T-helper 2 cell (primary cell): ENCODE measurements around the gene PRRT1.
"Not testable (repeated sequence)": the region's sequence is repeated elsewhere in the genome, so short reads cannot be mapped to it uniquely, and the experiment has no call there.

Experiments
- DNase-seq, 5 experiments: peaks; one replicate each; pipeline versions ENCODE4 v3.0.0 to v3.0.0-alpha.2; 2012 to 2022

PRRT1 gene

DNA sequence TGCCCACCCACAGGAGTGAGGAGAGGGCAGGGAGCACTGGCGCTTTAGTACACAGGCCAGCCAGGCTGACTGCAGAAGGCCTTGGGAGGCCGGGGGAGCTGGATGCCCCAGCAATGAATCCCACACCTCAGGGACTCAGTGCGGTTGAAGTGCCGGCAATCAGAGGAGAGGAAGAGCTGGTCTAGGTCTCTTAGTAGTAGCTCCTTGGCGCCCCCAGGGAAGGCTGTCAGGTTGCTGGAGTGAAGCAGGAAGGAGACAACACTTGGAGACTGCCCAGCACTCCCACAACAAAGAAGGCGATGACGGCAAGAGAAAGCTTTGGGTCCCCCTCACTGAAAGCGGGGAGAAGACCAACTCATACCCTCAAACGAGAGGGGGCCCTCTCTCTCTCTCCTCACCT lies 34.3 kb downstream of the PRRT1 start:
- no peak for DNase-seq

- DNase-seq: no peak
Measured at GRCh38 chr6:32116674-32117073, 35.1 kb downstream of the PRRT1 start.

DNA sequence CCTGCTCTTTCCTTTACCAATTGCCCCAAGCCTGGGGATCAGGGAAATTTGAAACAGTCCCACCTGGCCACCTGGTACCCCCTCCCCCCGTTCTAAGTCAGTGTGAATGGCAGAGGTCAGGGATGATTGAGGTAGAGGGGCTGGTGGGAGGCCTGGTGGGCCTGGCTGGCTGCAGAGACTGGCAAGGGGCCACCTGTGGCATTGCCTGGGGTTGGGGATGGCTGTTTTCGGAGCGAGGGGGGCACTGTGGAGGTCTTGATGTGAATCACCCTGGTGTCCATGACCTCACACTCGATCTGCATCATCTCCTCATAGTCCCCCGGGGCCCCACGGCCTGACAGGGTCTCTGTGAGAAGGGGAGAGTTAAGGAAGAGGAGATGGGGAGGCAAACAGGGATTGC lies 36.1 kb downstream of the PRRT1 start:
- DNase-seq: no peak

DNA sequence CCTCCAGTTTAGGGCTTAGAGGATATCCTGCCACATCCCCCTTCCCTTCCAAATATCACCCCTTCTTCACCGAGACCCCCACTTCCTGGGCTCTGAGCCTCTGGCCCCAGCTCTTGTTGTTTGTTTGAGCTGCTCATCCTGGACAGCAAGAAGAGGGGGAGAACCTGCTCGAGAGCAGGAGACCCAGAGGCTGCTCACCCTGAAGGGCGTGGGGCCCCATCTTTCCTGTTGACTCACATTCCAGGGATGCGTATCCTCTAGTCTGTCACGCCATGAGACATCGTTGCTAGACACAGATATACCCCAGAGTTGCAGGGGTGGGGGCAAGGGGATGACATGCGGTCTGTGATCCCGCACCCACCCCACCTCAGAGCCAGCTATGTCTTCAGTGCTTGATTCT lies 36.9 kb downstream of the PRRT1 start:
- DNase-seq: no peak

- DNase-seq: no peak
Measured at GRCh38 chr6:32113386-32114352, 38.1 kb downstream of the PRRT1 start.

DNA sequence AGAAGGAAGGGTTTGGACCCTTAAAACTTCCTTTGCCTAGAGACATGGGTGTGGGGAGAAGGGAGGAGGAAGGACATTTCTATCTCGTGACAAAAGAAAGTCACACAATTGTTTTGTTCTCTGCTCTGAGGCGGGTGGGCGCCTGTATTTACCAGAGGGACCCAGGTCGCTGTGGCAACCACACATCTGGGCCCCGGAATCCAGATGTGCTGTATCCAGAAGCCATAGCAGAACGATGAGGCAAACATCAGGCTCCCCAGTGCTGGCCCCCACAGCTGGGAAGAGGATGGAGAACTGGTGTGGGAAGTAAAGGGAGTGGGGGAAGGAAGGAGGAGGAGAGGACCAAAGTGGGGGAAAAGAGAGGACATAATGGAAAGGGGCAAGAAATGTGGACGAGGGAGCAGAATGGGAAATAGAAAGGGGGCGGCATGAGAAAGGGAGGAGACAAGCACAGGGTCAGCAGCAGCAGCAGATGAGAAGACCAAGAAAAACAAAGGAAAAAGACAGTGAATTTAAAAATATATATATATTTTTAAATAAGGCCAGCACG lies 39.2 kb downstream of the PRRT1 start:
- DNase-seq: no peak

- no peak for DNase-seq
Measured at GRCh38 chr6:32111424-32112066, 40.2 kb downstream of the PRRT1 start.

DNA sequence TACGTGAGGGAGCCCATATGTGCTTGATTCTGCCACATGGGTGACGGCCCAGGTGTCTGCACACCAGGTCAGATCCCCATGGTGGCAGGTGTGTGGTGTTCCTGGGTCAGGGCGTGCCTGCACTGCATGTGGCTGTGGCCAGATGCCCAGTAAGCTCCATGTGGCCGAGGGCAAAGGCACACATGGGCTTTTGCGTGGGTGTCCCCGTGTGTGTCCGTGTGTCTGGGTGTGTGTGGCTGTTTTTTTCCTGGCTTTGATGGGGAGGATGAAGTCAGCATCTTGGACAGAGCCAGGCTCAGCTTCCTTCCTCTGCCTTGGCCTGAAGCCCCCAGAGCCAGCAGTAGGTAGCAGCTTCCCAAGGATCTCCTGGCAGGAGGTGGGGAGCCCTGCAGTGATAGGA lies 41.1 kb downstream of the PRRT1 start:
- DNase-seq: no peak

- no peak for DNase-seq
Measured at GRCh38 chr6:32109765-32110160, 42.0 kb downstream of the PRRT1 start.

DNA sequence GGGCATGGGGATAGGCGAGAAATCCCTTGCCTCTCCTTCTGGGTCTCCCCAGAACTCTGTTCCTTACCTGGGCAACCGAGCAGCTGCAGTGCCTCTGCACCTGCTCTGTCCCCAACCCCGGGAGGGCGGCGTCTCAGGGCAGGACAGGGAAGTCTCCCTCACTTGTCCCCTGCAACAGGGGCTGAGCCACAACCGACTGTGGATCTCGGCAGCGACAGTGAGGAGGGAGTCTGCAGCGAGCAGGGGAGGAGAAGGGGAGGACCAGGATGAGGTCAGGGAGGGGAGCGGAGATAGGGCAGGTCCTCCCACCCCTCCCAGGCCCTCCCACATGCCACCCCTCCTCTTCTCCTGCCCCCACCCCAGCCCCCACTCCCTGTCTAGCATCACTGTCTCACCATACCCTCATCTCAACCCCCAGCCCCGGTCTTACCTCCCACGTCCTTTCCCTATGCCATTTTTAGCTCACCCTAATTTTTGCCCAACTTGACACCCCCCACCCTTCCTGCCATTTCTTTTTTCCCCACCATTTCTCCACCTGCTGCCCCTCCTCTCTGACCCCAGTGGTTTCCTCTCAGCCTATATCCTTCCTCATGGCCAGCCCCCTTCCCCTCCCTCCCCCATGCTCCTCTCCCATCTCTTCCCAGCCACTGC lies 42.5 kb downstream of the PRRT1 start, which contains the start of gene TNXB:
Gene TNXB, minus strand, starts transcription at position 225 of the 651 bp plus-strand sequence. CDS start 11,140 bp downstream, outside the sequence.
- no peak for DNase-seq

DNA sequence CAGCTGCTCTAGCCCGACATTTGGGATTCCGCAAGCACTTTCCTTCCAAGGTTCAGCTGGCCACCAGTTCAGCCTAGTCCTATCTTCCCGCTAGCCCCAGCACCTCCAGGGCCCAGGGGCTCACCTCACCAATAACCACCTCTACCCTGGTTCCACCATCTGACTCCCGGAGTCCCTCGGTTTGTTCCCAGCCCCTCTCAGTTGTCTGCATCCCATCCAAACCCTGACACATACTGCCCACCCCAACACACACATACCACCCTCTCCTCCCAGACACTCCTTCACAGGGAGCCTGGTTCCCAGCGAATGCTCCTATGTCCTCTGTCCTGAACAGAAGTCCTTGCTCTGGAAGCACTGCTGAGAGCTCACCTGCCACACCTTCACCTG lies 43.0 kb downstream of the PRRT1 start:
- DNase-seq: no peak

- no peak for DNase-seq
Measured at GRCh38 chr6:32108094-32108627, 43.6 kb downstream of the PRRT1 start.

DNA sequence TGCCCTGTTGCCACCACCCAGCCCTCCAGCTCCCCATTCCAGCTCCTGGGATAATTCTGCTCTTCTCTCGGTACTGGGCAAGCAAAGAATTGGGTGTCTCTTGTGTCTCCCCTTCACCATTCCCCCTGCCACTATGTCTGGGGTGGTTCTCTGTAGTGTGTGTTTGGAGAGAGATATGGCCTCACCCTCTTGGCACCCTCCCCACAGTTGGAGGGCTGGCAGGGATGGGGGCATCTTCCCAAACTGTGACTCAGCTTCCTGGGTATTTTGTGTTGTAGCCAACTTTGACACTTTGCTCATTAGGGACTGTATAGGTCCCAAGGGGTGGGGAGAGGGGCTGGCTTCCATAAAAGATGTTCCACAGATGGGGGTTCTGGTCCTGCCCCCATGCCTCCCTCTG lies 44.3 kb downstream of the PRRT1 start:
- no peak for DNase-seq

- DNase-seq: no peak
Measured at GRCh38 chr6:32105433-32105832, 46.3 kb downstream of the PRRT1 start.

DNA sequence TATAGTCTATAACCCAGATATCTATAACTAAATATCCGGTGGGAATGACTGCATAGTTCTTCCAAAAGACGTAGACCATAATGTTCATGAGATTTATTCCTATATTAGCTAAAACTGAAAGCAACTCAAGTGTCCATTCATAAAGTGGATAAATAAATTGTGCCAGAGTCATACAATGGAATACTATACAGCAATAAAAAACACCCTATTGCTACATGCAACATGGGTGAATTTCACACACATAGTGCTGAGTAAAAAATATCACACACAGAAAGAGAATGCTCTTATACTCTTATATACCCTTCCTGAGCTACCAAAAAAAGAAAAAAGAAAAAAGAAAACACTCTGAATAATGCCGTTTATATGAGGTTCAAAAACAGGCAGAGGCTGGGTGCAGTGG lies 49.5 kb downstream of the PRRT1 start:
- no peak for DNase-seq

DNA sequence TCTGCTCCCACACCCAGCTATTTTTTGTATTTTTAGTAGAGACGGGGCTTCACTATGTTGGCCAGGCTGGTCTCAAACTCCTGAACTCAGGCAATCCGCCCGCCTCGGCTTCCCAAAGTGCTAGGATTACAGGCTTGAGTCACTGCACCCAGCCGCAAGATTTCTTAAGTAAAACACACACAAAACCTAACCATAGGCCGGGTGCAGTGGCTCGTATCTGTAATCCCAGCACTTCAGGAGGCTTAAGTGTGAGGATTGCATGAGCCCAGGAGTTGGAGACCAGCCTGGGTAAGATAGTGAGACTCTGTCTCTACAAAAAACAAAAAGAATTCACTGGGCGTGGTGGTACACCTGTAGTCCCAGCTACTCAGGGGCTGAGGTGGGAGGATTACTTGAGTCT lies 51.5 kb downstream of the PRRT1 start:
- DNase-seq: not testable (repeated sequence)
